Smooth muscle cell (in vitro differentiated cells): Measurements from ENCODE around the gene DET1. TPM values are rescaled to one million over a fixed set of nuclear protein-coding genes. Genes with fewer than 3 reads are reported as not detected.

Source experiments
- DNase-seq: peaks from one replicate; lab custom pipeline; 2025; ENCODE audit not compliant: unreplicated experiment; lab: John Stamatoyannopoulos, UW
- H2AFZ ChIP-seq: fragments of 200-600 bp; sonication (generic); 2 replicates; pipeline ENCODE4 v1.6.0; 2016; ENCODE audit warnings: antibody characterized with exemption, low read depth, mild to moderate bottlenecking
- H3F3A ChIP-seq: fragments of 200-600 bp; sonication (generic); 2 replicates; pipeline ENCODE4 v1.6.0; 2017; ENCODE audit warnings: antibody characterized with exemption, low read depth
- H3K27ac ChIP-seq: fragments of 200-600 bp; sonication (generic); 2 replicates; pipeline ENCODE4 v1.5.1; 2016; ENCODE audit warnings: low read depth, mild to moderate bottlenecking
- H3K27me3 ChIP-seq: fragments of 200-600 bp; sonication (generic); 2 replicates; pipeline ENCODE4 v1.6.1; 2016; ENCODE audit warnings: low read depth, mild to moderate bottlenecking
- H3K36me3 ChIP-seq: fragments of 200-600 bp; sonication (generic); 2 replicates; pipeline ENCODE4 v1.5.1; 2016; ENCODE audit warnings: low read depth
- H3K4me1 ChIP-seq: fragments of 200-600 bp; sonication (generic); 2 replicates; pipeline ENCODE4 v1.5.1; 2016; ENCODE audit warnings: low read depth
- H3K4me2 ChIP-seq: fragments of 200-600 bp; sonication (generic); 2 replicates; pipeline ENCODE4 v1.6.0; 2016; ENCODE audit warnings: mild to moderate bottlenecking
- H3K4me3 ChIP-seq: fragments of 200-600 bp; sonication (generic); 2 replicates; pipeline ENCODE4 v1.5.1; 2016; ENCODE audit warnings: mild to moderate bottlenecking
- H3K79me2 ChIP-seq: fragments of 200-600 bp; sonication (generic); 2 replicates; pipeline ENCODE4 v1.6.0; 2016; ENCODE audit warnings: low read depth, mild to moderate bottlenecking
- H3K9ac ChIP-seq: fragments of 200-600 bp; sonication (generic); 2 replicates; pipeline ENCODE4 v1.6.0; 2016; ENCODE audit warnings: low read depth
- H3K9me3 ChIP-seq: fragments of 200-600 bp; sonication (generic); replicated peaks from 2 replicates; pipeline ENCODE4 v1.5.1; 2016; ENCODE audit warnings: low read depth
- H4K20me1 ChIP-seq: fragments of 200-600 bp; sonication (generic); 2 replicates; pipeline ENCODE4 v1.6.0; 2016; ENCODE audit warnings: low read depth
- WGBS: methylation state at CpG from one replicate; pipeline ENCODE4 v1.1.7; 2016; ENCODE audit warnings: low lambda C conversion rate; 5-methylcytosine and 5-hydroxymethylcytosine counted together
- polyA plus RNA-seq: library from polyadenylated mRNA; unstranded; fragments of >200 nt; fragmentation: Nextera tagmentation; extraction: Ambion mirVana; gene quantifications from 2 replicates; pipeline ENCODE4 v1.2.1, GENCODE V29; 2016
- total RNA-seq: library from RNA; depleted of rRNA; stranded (reverse); fragments of >200 nt; gene quantifications from 2 replicates; pipeline ENCODE4 v1.2.3, GENCODE V29; 2014
- TF ChIP-seq, protein P1 (sequence below): fragments of 200-600 bp; sonication (generic); IDR thresholded peaks from 2 replicates; pipeline ENCODE4 v1.5.1; 2017; ENCODE audit warnings: borderline replicate concordance, mild to moderate bottlenecking, antibody characterized with exemption; ENCODE audit not compliant: insufficient read depth, poor library complexity, severe bottlenecking

The DET1 gene
- total and polyA plus RNA-seq, 2 experiments from 2014 or later: 4.3 to 6.0 TPM

DNA sequence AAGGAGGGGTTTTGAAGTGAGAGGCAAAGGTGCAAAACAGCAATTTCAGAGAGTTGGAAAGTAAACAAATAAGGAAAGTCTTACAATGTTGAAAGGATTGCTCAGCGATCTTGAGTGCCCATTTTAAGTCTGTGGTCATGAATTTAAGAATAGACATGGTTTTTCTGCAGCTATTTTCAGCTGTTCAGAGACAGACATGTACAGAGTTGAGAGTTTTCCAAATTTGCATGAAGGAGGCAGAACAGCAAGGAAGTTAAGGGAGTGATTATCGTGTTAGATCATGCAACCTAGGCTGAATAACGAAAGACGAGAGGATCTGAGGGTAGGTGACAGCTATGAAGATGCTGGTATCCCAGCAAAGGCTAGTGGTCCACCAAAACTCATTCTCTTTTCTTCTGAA lies 37.2 kb downstream of the DET1 start:
- Histone ChIP-seq H3K9ac (no peak overlapping the region), H3K36me3 (no peaks in the 10 kb centered on the region), H3K9me3 (no peaks in the 10 kb centered on the region), H3F3A (peaks cover 8% of the 10 kb centered on the region), H3K27ac (no peak overlapping the region), H2AFZ (no peak overlapping the region), H4K20me1 (no peaks in the 10 kb centered on the region), H3K79me2 (no peaks in the 10 kb centered on the region), H3K4me3 (no peak overlapping the region), H3K27me3 (no peaks in the 10 kb centered on the region), H3K4me2 (no peak overlapping the region), H3K4me1 (no peaks in the 10 kb centered on the region)
- WGBS: 96% methylated on average over 4 of the region's 4 CpGs
- no peak for DNase-seq
- TF ChIP-seq, protein P1, sequence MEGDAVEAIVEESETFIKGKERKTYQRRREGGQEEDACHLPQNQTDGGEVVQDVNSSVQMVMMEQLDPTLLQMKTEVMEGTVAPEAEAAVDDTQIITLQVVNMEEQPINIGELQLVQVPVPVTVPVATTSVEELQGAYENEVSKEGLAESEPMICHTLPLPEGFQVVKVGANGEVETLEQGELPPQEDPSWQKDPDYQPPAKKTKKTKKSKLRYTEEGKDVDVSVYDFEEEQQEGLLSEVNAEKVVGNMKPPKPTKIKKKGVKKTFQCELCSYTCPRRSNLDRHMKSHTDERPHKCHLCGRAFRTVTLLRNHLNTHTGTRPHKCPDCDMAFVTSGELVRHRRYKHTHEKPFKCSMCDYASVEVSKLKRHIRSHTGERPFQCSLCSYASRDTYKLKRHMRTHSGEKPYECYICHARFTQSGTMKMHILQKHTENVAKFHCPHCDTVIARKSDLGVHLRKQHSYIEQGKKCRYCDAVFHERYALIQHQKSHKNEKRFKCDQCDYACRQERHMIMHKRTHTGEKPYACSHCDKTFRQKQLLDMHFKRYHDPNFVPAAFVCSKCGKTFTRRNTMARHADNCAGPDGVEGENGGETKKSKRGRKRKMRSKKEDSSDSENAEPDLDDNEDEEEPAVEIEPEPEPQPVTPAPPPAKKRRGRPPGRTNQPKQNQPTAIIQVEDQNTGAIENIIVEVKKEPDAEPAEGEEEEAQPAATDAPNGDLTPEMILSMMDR: no peak

DNA sequence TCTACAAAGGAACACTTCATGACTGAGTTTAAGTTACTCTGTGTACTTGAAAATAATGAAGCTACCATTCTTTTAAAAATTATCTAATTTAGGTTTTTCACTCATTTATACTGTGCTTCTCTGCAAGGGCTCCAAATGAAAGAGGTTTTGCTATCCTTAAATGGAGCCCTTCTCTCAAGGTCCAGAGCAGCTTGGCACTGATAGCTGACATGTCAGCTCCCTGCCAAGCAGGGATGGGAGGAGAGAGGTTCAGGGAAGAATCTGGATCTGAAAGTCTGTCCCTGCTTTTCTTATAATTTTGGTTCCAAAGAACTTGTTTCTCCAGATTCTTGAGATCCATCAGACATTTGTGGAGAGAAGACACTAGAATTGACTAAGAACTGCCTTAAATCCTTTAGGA lies 39.9 kb downstream of the DET1 start:
- Histone ChIP-seq H3K4me1 (no peaks in the 10 kb centered on the region), H3K4me3 (no peak overlapping the region), H3K36me3 (no peaks in the 10 kb centered on the region), H3K27ac (no peak overlapping the region), H4K20me1 (no peaks in the 10 kb centered on the region), H3K79me2 (no peaks in the 10 kb centered on the region), H3F3A (no peaks in the 10 kb centered on the region), H3K9me3 (no peaks in the 10 kb centered on the region), H3K4me2 (no peak overlapping the region), H2AFZ (no peak overlapping the region), H3K9ac (no peak overlapping the region), H3K27me3 (no peaks in the 10 kb centered on the region)
- no peak for DNase-seq
- TF ChIP-seq, protein P1: no peak

DNA sequence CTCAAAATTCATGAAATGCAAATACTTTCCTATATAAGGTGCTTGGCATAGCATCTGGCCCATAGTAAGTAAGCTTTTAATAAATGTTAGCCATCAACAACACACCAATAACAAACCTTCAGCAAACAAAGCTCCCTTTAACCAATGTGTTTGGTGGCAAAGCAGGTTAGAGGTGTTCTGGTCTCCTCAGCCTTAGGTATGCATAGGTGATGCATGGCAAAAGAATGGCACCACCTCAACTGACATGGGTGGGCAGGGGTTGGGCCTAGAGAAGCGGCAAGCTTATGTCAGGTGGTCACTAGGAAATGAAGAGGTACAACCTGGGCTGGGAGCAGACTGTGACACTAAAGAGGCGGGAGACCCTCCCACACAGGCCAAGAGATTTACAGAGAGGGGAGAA lies 40.8 kb downstream of the DET1 start:
- no peaks in the 10 kb centered on the region for H3K27me3 ChIP-seq
- no peak overlapping the region for H3K4me3 ChIP-seq
- H3K9ac ChIP-seq: no peak overlapping the region
- no peaks in the 10 kb centered on the region for H3K4me1 ChIP-seq
- no peaks in the 10 kb centered on the region for H3K9me3 ChIP-seq
- no peaks in the 10 kb centered on the region for H3F3A ChIP-seq
- no peak overlapping the region for H2AFZ ChIP-seq
- H3K36me3 ChIP-seq: no peaks in the 10 kb centered on the region
- no peaks in the 10 kb centered on the region for H3K79me2 ChIP-seq
- no peak overlapping the region for H3K4me2 ChIP-seq
- H3K27ac ChIP-seq: no peak overlapping the region
- H4K20me1 ChIP-seq: no peaks in the 10 kb centered on the region
- TF ChIP-seq, protein P1: no peak
- 91% methylated on average over 2 of the region's 2 CpGs for WGBS
- no peak for DNase-seq

DNA sequence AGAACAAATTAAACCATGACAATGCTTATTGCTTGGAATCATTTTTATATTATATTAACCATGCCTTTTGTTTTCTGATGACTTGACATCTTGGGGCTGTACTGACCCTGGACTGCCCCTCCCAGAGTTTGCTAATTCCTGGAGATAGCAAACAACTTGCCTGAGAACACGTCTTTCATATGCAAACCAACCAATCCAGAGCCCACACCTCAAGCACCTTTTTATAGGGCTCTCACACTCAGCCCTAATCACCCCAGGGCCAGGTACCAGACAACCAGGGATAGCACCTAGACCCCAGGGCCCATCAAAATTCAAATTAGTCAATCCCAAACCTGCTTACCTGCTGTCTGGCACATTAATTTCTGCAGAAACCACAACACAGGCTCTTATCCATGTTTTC lies 42.0 kb downstream of the DET1 start:
- TF ChIP-seq, protein P1: no peak
- Histone ChIP-seq H3K4me3 (no peak overlapping the region), H3K27me3 (no peaks in the 10 kb centered on the region), H3K4me1 (no peaks in the 10 kb centered on the region), H3K79me2 (no peaks in the 10 kb centered on the region), H3F3A (no peaks in the 10 kb centered on the region), H3K27ac (no peak overlapping the region), H3K4me2 (no peak overlapping the region), H3K9me3 (no peaks in the 10 kb centered on the region), H2AFZ (no peak overlapping the region), H3K36me3 (no peaks in the 10 kb centered on the region), H4K20me1 (no peaks in the 10 kb centered on the region), H3K9ac (no peak overlapping the region)
- DNase-seq: no peak
- 80% methylated on average over 1 of the region's 1 CpG for WGBS
